ENCODE results near the gene UBE2E1.

The UBE2E1 gene

DNA sequence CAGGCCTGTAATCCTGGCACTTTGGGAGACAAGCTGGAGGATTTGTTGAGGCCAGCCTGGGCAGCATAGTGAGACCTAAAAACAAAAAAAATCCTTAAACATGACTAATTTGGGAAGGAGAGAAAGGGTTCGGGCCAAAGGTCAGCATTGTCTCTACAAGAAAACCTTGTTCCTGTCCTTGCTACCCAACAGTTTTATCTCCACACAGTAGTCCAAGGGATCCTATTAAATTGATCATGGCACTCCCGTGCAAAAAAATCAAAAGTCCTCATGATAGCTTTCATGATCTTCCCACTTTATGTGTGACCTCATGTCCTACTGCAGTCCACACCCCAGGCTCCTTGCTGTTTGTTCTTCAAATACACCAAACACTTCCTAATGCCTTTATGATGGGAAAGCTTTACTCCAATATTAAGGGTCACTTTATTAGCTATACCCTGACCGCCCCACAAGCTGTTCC lies 115.3 kb downstream of the UBE2E1 start:
- TF ChIP-seq, protein P1, sequence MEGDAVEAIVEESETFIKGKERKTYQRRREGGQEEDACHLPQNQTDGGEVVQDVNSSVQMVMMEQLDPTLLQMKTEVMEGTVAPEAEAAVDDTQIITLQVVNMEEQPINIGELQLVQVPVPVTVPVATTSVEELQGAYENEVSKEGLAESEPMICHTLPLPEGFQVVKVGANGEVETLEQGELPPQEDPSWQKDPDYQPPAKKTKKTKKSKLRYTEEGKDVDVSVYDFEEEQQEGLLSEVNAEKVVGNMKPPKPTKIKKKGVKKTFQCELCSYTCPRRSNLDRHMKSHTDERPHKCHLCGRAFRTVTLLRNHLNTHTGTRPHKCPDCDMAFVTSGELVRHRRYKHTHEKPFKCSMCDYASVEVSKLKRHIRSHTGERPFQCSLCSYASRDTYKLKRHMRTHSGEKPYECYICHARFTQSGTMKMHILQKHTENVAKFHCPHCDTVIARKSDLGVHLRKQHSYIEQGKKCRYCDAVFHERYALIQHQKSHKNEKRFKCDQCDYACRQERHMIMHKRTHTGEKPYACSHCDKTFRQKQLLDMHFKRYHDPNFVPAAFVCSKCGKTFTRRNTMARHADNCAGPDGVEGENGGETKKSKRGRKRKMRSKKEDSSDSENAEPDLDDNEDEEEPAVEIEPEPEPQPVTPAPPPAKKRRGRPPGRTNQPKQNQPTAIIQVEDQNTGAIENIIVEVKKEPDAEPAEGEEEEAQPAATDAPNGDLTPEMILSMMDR (IDR thresholded peaks at IDR 0.05), result no peak

DNA sequence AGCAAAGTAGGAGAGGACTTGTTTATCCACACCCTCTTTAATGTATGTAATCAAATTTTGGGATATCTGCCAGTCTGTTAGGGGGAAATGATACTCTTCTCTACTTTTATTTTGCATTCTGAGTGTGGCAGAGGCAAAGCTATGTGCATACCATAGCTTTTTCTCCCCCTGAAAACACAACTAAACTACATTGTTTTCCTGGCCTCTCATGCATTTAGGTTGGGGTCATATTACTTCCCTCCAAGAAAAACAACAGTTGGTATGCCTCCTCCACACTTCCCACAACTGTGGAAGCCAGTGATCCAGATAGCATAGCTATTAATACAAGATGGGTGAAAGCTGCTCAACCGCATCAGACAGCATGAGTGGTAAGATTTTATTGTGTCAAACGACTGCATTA lies 118.0 kb downstream of the UBE2E1 start:
- TF ChIP-seq, protein P1 (IDR thresholded peaks at IDR 0.05), result no peak

DNA sequence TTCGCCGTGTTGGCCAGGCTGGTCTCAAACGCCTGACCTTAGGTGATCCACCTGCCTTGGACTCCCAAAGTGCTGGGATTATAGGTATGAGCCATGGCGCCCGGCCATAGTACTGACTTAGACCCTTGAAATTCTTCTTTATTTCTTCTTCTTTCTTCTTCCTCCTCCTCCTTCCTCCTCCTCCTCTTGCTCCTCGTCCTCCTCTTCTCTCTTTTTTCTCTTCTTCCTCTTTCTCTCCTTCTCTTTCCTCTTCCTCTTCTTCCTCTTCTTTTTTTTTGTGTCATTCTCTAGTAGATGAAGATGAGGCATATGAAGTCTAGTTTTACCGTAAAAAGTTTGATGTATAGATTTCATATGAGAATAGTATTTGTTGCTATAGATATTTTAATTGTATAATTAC lies 120.5 kb downstream of the UBE2E1 start:
- TF ChIP-seq, protein P1 (IDR thresholded peaks at IDR 0.05), result no peak

DNA sequence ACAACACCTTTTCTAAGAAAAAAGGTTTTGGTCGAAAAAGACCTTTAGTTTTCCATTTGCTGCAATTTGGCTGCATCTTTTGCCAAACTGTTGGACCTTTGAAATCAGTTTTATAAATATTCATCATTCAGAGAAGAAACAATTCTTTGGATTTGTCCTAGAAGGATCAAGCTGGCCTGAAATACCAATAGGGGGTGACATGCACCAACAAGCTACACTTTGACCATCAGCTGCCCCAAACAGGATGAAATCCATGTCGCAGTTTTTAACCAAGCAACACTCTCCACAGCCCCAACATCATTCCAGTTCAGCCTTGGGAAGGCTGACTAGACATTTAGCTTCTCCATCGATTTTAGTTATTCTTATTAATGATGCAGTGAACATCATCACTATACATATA lies 121.0 kb downstream of the UBE2E1 start:
- TF ChIP-seq, protein P1 (IDR thresholded peaks at IDR 0.05), result no peak

DNA sequence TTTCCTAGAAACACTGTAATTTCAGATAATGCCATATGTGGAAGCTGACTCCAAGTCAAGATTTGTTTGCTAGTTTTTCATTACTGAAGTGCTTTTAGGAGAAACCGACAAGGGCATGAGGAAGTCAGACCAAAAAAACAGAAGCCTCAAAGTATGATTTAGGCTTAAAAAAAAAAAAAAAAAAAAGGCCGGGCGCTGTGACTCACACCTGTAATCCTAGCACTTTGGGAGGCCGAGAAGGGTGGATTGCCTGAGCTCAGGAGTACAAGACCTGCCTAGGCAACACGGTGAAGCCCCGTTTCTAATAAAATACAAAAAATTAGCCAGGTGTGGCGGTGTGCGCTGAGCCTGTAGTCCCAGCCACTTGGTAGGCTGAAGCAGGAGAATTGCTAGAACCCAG lies 122.8 kb downstream of the UBE2E1 start:
- TF ChIP-seq, protein P1 (IDR thresholded peaks at IDR 0.05), result no peak

DNA sequence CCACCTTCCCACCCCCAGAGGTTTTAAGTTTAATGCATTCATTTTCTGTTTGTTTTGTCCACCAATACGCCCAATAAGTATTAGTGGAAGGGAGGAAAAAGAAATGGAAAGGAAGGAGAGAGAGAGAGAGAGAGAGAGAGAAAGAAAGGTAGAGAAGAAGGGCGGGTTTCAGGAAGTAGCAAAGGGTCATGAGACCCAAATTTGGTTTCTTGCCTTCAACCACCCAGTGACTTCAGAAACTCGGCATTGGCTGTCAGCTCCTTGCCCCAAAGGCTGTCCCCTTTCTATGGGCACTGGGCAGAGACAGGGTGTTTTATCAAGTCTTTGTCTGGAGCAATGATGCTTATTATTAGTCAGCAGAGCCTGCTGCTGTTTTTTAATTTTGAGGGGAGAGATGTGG lies 125.8 kb downstream of the UBE2E1 start:
- TF ChIP-seq, protein P1 (IDR thresholded peaks at IDR 0.05), result no peak

DNA sequence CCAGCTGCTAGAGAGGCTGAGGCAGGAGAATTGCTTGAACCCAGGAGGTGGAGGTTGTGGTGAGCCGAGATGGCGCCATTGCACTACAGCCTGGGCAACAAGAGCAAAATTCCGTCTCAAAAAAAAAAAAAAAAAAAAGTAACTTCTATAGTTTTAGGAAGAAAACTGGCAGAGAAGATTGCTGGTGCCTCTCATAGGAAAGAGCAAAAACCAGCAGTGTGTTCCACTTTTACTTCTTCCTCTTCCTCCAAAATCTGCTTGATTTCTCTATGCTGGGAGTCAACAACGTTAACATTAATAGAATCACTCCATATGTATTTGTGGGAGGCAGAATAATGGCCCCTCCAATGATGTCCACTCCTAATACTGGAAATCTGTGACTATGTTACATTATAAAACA lies 126.8 kb downstream of the UBE2E1 start:
- TF ChIP-seq, protein P1 (IDR thresholded peaks at IDR 0.05), result no peak

DNA sequence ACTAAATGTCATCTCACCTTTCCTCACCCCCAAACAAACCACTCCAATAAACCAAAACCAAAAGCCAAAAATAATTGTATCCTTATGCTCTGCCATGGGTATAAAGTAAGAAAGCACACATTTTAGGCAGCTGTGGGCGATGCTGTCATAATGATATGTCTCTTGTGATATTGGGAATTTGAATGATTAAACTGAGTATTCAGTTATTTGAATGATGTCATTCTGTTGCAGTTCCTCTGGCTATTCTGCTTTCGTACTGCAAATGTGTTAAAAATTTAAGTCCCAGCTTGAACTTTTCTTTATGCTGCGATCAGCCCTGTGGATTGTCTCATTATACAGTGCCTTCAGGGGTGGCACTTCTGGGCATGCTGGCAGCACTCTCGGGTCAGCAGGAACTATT lies 128.5 kb downstream of the UBE2E1 start:
- TF ChIP-seq, protein P1 (IDR thresholded peaks at IDR 0.05), result no peak
